ENCODE results near the gene TMX2.

DNA sequence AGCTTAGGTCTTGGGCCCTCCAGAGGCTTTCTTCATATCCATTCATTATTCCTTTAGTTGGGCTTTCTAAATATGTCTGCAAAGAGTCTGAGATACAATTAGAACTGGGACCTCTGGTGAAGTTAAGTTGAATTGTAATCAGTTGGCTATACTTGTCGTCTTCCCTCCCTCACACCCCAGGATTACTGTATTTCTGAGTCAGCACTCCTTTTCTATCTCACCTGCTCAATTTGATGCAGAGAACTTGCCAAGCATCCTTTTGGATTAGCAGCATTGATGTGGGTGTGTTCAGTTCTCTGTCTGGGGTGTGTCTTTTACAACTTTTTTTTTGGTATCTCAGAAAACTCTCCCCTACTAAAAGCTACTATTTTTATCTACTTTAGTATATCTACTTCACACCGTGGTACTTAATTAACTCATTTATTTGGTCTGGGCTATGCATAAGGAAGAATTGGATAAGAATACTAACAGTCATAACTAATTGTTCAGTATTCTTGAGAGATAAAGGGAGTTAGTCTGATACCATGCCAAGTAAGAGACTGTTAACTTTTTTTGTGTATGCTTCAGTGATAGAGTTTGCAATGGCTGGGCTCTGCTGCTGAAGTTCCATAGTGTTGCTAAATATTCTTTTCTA is 64.3 kb downstream of the TMX2 start:
- TF ChIP-seq, protein P1, sequence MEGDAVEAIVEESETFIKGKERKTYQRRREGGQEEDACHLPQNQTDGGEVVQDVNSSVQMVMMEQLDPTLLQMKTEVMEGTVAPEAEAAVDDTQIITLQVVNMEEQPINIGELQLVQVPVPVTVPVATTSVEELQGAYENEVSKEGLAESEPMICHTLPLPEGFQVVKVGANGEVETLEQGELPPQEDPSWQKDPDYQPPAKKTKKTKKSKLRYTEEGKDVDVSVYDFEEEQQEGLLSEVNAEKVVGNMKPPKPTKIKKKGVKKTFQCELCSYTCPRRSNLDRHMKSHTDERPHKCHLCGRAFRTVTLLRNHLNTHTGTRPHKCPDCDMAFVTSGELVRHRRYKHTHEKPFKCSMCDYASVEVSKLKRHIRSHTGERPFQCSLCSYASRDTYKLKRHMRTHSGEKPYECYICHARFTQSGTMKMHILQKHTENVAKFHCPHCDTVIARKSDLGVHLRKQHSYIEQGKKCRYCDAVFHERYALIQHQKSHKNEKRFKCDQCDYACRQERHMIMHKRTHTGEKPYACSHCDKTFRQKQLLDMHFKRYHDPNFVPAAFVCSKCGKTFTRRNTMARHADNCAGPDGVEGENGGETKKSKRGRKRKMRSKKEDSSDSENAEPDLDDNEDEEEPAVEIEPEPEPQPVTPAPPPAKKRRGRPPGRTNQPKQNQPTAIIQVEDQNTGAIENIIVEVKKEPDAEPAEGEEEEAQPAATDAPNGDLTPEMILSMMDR (IDR thresholded peaks at IDR 0.05; ENCODE audit: low read depth, low read length): no peak
- TF ChIP-seq EZH2phosphoT487 (IDR thresholded peaks at IDR 0.05; ENCODE audit: low read depth): no peak

Data from OCI-LY3 (cell line).